SK-N-SH treated with all-trans-retinoic acid at 6 μM for 48 hours (cell line): ENCODE data around the gene C5.

Experiments used
- ATAC-seq: fragments of 200-7000 bp; cut with Tn5 transposase; 3 replicates; pipeline ENCODE4 v1.9.1; 2020; ENCODE audit warnings: mild to moderate bottlenecking, moderate library complexity
- ARNTL ChIP-seq: fragments of 450-650 bp; formaldehyde crosslinking; IDR thresholded peaks from 2 replicates; pipeline ENCODE4 v1.5.0; 2020; ENCODE audit warnings: low read depth, mild to moderate bottlenecking, moderate library complexity, borderline replicate concordance
- CSDC2 ChIP-seq: fragments of 250-450 bp; sonication (Bioruptor Pico); IDR thresholded peaks from 2 replicates; pipeline ENCODE4 v1.5.0; 2020; ENCODE audit warnings: mild to moderate bottlenecking, moderate library complexity
- GLIS3 ChIP-seq: fragments of 250-450 bp; sonication (Bioruptor Pico); IDR thresholded peaks from 2 replicates; pipeline ENCODE4 v1.5.0; 2020; ENCODE audit warnings: mild to moderate bottlenecking, moderate library complexity
- OSR1 ChIP-seq: fragments of 250-450 bp; sonication (Bioruptor Pico); IDR thresholded peaks from 2 replicates; pipeline ENCODE4 v1.8.0; 2022; ENCODE audit warnings: moderate library complexity, mild to moderate bottlenecking, inconsistent platforms
- PPARA ChIP-seq: fragments of 250-450 bp; sonication (Bioruptor Pico); IDR thresholded peaks from 2 replicates; pipeline ENCODE4 v1.5.0; 2020; ENCODE audit warnings: mild to moderate bottlenecking, borderline replicate concordance
- RARB ChIP-seq: fragments of 250-450 bp; sonication (Bioruptor Pico); IDR thresholded peaks from 2 replicates; pipeline ENCODE4 v1.8.0; 2021; ENCODE audit warnings: mild to moderate bottlenecking, moderate library complexity
- TCF4 ChIP-seq: fragments of 250-450 bp; sonication (Bioruptor Pico); IDR thresholded peaks from 2 replicates; pipeline ENCODE4 v1.8.0; 2021; ENCODE audit warnings: mild to moderate bottlenecking, moderate library complexity, borderline replicate concordance
- TOX ChIP-seq: fragments of 250-450 bp; sonication (Bioruptor Pico); IDR thresholded peaks from 2 replicates; pipeline ENCODE4 v1.8.0; 2021; ENCODE audit warnings: mild to moderate bottlenecking, moderate library complexity, borderline replicate concordance
- ZC3H10 ChIP-seq: fragments of 250-450 bp; sonication (Bioruptor Pico); IDR thresholded peaks from 2 replicates; pipeline ENCODE4 v1.5.1; 2021; ENCODE audit warnings: mild to moderate bottlenecking, moderate library complexity
- ZFP3 ChIP-seq: fragments of 250-450 bp; sonication (Bioruptor Pico); IDR thresholded peaks from 2 replicates; pipeline ENCODE4 v1.5.0; 2020; ENCODE audit warnings: mild to moderate bottlenecking, moderate library complexity
- ZFP30 ChIP-seq: fragments of 450-650 bp; formaldehyde crosslinking; IDR thresholded peaks from 2 replicates; pipeline ENCODE4 v1.5.0; 2022; ENCODE audit warnings: mild to moderate bottlenecking, moderate library complexity
- ZNF565 ChIP-seq: fragments of 450-650 bp; formaldehyde crosslinking; conservative IDR thresholded peaks from 2 replicates; pipeline ENCODE4 v1.5.0; 2020; ENCODE audit warnings: low read depth, mild to moderate bottlenecking, moderate library complexity
- ZNF70 ChIP-seq: fragments of 450-650 bp; formaldehyde crosslinking; IDR thresholded peaks from 2 replicates; pipeline ENCODE4 v1.5.0; 2020; ENCODE audit warnings: mild to moderate bottlenecking, moderate library complexity
- ZNF8 ChIP-seq: fragments of 450-650 bp; formaldehyde crosslinking; IDR thresholded peaks from 2 replicates; pipeline ENCODE4 v1.5.0; 2020; ENCODE audit warnings: mild to moderate bottlenecking, moderate library complexity
- TF ChIP-seq, protein P1 (sequence below): fragments of 250-450 bp; sonication (Bioruptor Pico); IDR thresholded peaks from 2 replicates; pipeline ENCODE4 v1.8.0; 2020; ENCODE audit warnings: mild to moderate bottlenecking, moderate library complexity, borderline replicate concordance
- TF ChIP-seq, protein P2 (sequence below): fragments of 250-450 bp; sonication (Bioruptor Pico); IDR thresholded peaks from 2 replicates; pipeline ENCODE4 v1.5.0; 2020; ENCODE audit warnings: mild to moderate bottlenecking, moderate library complexity
- TF ChIP-seq, protein P3 (sequence below): fragments of 250-450 bp; sonication (Bioruptor Pico); IDR thresholded peaks from 2 replicates; pipeline ENCODE4 v1.5.1; 2020; ENCODE audit warnings: low read depth, mild to moderate bottlenecking, moderate library complexity
- TF ChIP-seq, protein P4 (sequence below): fragments of 250-450 bp; sonication (Bioruptor Pico); IDR thresholded peaks from 2 replicates; pipeline ENCODE4 v1.8.0; 2021; ENCODE audit warnings: low read depth, mild to moderate bottlenecking, moderate library complexity, borderline replicate concordance
- TF ChIP-seq, protein P5 (sequence below): fragments of 250-450 bp; sonication (Bioruptor Pico); IDR thresholded peaks from 2 replicates; pipeline ENCODE4 v1.5.1; 2021; ENCODE audit warnings: mild to moderate bottlenecking, moderate library complexity

Gene C5

DNA sequence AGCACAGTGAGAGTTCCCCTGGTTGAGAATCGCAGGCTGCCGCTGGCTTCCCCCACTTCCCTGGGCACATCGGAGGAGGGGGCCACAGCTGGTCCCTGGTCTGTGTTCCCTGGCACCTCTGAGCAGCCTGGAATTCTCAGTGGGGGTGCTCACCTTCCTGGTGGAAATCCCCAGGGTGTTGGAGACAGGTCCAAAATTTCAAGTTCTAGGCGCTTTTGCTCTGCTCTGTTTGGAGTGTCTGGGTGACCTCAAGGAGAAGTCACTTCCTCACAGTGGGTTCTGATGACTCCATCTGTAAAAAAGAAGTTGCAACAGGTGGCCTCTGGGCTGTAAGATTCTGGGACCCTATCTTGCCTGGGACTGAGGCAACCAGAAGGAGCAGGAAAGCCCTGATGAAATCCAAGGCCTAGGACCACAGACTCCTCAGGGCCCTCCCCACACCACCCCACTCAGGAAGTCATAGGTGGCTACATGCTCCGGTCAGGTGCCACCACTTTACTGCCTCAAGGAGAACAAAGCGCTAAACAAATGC, 123.6 kb downstream of the C5 start, which contains the start of gene TRAF1:
Gene TRAF1 (minus strand): TSS at position 400 of the 532 bp plus-strand sequence. CDS start 721 bp downstream, outside the sequence.
- no peak for ATAC-seq
- TF ChIP-seq ZFP30 (no peak), OSR1 (CRISPR knock-in tag) (no peak), ZNF70 (CRISPR knock-in tag) (no peak), PPARA (CRISPR knock-in tag) (no peak), ZNF8 (CRISPR knock-in tag) (no peak), ZFP3 (CRISPR knock-in tag) (no peak), TOX (CRISPR knock-in tag) (no peak)
- TF ChIP-seq, protein P1, sequence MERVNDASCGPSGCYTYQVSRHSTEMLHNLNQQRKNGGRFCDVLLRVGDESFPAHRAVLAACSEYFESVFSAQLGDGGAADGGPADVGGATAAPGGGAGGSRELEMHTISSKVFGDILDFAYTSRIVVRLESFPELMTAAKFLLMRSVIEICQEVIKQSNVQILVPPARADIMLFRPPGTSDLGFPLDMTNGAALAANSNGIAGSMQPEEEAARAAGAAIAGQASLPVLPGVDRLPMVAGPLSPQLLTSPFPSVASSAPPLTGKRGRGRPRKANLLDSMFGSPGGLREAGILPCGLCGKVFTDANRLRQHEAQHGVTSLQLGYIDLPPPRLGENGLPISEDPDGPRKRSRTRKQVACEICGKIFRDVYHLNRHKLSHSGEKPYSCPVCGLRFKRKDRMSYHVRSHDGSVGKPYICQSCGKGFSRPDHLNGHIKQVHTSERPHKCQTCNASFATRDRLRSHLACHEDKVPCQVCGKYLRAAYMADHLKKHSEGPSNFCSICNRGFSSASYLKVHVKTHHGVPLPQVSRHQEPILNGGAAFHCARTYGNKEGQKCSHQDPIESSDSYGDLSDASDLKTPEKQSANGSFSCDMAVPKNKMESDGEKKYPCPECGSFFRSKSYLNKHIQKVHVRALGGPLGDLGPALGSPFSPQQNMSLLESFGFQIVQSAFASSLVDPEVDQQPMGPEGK (CRISPR knock-in tag): no peak
- TF ChIP-seq, protein P2, sequence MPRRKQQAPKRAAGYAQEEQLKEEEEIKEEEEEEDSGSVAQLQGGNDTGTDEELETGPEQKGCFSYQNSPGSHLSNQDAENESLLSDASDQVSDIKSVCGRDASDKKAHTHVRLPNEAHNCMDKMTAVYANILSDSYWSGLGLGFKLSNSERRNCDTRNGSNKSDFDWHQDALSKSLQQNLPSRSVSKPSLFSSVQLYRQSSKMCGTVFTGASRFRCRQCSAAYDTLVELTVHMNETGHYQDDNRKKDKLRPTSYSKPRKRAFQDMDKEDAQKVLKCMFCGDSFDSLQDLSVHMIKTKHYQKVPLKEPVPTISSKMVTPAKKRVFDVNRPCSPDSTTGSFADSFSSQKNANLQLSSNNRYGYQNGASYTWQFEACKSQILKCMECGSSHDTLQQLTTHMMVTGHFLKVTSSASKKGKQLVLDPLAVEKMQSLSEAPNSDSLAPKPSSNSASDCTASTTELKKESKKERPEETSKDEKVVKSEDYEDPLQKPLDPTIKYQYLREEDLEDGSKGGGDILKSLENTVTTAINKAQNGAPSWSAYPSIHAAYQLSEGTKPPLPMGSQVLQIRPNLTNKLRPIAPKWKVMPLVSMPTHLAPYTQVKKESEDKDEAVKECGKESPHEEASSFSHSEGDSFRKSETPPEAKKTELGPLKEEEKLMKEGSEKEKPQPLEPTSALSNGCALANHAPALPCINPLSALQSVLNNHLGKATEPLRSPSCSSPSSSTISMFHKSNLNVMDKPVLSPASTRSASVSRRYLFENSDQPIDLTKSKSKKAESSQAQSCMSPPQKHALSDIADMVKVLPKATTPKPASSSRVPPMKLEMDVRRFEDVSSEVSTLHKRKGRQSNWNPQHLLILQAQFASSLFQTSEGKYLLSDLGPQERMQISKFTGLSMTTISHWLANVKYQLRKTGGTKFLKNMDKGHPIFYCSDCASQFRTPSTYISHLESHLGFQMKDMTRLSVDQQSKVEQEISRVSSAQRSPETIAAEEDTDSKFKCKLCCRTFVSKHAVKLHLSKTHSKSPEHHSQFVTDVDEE (CRISPR knock-in tag): no peak

DNA sequence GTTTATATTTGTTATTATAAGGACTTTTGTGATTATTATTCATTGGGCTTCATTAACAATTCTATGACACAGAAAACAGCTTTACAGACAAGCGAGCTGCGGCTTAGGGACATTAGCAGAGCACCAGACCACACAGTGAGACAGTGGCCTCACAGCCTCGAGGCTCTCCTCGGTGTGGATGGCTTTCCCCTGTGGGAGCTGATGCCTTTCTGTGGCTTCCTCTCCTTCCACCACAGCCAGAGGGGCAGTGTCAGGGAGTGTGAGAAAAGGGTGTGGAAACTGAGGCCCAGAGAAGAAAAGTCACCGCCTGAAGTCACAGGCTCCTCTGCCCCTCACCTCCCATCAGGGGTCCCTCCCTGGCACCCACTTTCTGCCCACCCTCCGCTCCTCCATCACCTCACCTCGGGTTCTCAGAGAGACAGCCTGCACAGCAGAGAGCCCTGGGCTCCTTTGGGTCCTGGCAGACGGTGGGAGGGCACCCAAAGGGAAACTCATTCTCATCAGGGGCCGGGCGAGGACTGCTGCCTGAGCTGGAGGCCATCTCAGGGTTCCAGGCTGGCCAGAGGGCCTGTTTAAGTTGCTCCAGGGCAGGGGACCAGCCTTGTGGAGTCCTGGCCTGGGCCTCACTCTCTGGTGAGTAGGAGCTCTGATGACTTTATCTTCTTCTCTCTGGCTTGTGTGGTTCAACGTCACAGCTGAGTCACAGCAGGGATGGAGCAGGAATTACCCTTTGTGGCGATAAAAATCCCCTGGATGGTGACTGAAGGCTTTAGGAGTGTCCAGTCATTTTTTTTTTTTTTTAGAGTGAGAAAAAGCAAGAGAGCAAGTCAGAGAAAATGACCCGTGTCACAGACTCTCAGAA, 124.3 kb downstream of the C5 start:
- peak; percentile 85 for ATAC-seq
- TF ChIP-seq ZFP3 (CRISPR knock-in tag) (0 out of 2 replicates have a peak, but pooled peaks have one; percentile 63), TOX (CRISPR knock-in tag) (no peak)

DNA sequence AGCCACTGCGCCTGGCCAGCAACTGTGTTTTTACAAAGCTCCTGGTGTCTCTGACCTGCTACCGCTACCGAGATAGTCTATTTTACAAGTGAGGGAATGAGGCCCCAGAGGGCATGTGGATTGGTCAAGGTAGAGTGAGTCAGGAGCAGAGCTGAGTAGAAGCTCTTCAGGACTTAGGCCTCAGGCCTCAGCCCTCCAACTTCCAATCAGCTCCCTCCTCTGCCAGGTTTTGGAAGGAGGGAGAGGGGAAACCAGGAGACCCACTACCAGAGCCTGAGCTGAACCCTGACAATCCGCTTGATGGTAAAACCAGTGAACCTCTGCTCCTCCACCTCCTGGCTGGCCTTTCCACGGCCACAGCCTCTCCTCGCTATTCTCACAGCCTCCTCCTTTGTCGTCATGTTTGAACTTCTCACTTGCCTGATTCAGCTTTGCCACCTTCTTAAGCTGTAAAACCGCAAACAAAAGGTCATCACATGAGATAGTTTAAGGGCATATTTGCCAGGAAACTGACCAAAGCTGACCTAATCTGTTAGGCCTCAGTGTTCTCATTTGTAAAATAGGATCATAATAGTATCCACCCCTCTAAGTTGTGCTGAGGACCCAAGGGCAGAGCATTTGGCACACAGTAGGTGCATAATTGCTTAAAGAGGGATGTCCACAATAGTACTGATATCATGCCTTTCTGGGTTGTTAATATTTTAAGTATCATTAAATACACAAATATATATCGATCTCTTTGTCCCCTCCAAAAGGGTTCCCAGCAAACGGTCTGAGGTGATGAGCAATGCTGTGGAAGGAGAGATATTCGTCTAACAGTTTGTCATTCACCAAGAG, 125.2 kb downstream of the C5 start:
- ATAC-seq: no peak
- TF ChIP-seq TOX (CRISPR knock-in tag) (no peak), RARB (no peak), CSDC2 (CRISPR knock-in tag) (no peak), ZNF565 (CRISPR knock-in tag) (no peak), ZC3H10 (CRISPR knock-in tag) (no peak), GLIS3 (no peak), TCF4 (CRISPR knock-in tag) (no peak), ZNF8 (CRISPR knock-in tag) (no peak), ZFP30 (no peak), PPARA (CRISPR knock-in tag) (no peak), ARNTL (CRISPR knock-in tag) (no peak)
- TF ChIP-seq, protein P3, sequence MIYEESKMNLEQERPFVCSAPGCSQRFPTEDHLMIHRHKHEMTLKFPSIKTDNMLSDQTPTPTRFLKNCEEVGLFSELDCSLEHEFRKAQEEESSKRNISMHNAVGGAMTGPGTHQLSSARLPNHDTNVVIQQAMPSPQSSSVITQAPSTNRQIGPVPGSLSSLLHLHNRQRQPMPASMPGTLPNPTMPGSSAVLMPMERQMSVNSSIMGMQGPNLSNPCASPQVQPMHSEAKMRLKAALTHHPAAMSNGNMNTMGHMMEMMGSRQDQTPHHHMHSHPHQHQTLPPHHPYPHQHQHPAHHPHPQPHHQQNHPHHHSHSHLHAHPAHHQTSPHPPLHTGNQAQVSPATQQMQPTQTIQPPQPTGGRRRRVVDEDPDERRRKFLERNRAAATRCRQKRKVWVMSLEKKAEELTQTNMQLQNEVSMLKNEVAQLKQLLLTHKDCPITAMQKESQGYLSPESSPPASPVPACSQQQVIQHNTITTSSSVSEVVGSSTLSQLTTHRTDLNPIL (CRISPR knock-in tag): no peak
- TF ChIP-seq, protein P2 (CRISPR knock-in tag): no peak
- TF ChIP-seq, protein P4, sequence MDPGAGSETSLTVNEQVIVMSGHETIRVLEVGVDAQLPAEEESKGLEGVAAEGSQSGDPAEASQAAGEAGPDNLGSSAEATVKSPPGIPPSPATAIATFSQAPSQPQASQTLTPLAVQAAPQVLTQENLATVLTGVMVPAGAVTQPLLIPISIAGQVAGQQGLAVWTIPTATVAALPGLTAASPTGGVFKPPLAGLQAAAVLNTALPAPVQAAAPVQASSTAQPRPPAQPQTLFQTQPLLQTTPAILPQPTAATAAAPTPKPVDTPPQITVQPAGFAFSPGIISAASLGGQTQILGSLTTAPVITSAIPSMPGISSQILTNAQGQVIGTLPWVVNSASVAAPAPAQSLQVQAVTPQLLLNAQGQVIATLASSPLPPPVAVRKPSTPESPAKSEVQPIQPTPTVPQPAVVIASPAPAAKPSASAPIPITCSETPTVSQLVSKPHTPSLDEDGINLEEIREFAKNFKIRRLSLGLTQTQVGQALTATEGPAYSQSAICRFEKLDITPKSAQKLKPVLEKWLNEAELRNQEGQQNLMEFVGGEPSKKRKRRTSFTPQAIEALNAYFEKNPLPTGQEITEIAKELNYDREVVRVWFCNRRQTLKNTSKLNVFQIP (CRISPR knock-in tag): no peak
- TF ChIP-seq, protein P5, sequence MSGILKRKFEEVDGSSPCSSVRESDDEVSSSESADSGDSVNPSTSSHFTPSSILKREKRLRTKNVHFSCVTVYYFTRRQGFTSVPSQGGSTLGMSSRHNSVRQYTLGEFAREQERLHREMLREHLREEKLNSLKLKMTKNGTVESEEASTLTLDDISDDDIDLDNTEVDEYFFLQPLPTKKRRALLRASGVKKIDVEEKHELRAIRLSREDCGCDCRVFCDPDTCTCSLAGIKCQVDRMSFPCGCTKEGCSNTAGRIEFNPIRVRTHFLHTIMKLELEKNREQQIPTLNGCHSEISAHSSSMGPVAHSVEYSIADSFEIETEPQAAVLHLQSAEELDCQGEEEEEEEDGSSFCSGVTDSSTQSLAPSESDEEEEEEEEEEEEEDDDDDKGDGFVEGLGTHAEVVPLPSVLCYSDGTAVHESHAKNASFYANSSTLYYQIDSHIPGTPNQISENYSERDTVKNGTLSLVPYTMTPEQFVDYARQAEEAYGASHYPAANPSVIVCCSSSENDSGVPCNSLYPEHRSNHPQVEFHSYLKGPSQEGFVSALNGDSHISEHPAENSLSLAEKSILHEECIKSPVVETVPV (CRISPR knock-in tag): no peak
- TF ChIP-seq, protein P1 (CRISPR knock-in tag): no peak
